Measurements from ENCODE around the gene ARTN. TPM values are rescaled to one million over a fixed set of nuclear protein-coding genes. Genes with fewer than 3 reads are reported as not detected.

ARTN gene
- total and polyA plus RNA-seq, 2 experiments from 2014 or later: 2.1 TPM; not detected in 1

DNA sequence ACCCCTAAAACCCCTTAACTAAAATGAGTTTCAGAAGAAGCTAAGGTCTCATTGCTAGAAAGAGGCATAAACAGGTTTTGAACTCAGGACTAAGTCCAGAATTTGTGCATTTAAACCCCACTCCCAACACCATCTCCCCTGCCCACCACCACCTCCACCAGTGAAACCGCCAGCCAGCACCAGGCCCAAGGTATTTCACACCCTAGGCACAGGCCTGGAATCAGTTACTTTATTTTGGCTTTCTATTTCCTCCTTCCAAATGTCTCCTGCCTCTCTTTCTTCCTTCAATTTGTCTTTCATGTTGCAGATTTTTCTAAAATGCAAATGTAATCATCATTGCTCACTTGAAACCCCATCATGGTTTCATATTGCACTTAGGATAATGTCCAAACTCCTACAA, 11.3 kb downstream of the ARTN start:
- 95% methylated on average over 1 of the region's 1 CpG for WGBS (ENCODE audit: low lambda C conversion rate, missing lambda C conversion rate)
- Histone ChIP-seq H4K20me1 (ENCODE audit: insufficient read depth, poor library complexity, severe bottlenecking) (no peaks in the 10 kb centered on the region), H3K4me3 (no peak overlapping the region)

GRCh38 chr1:43945674-43946235, 12.2 kb downstream of the ARTN start:
- Histone ChIP-seq H3K4me2 (peak overlapping the region; percentile 100), H2AFZ (peak overlapping the region; percentile 69), H3K9me2 (replicated peaks; ENCODE audit: insufficient read depth) (no peaks in the 10 kb centered on the region), H3K4me3 (peak overlapping the region; percentile 22), H3K27me3 (no peaks in the 10 kb centered on the region), H3K4me1 (ENCODE audit: insufficient read depth) (peaks cover 11% of the 10 kb centered on the region), H4K20me1 (ENCODE audit: insufficient read depth, poor library complexity, severe bottlenecking) (no peaks in the 10 kb centered on the region), H3K27ac (peak overlapping the region; percentile 97), H3K79me2 (peaks cover 30% of the 10 kb centered on the region), H3K36me3 (replicated peaks; ENCODE audit: insufficient read depth, low read depth) (no peaks in the 10 kb centered on the region), H3K9me3 (ENCODE audit: low read depth) (no peaks in the 10 kb centered on the region)
- no peak for DNase-seq (ENCODE audit: low spot score)
- 41% methylated on average over 3 of the region's 3 CpGs for WGBS (ENCODE audit: low lambda C conversion rate, missing lambda C conversion rate)
- TF ChIP-seq CTCF (IDR thresholded peaks at IDR 0.05; ENCODE audit: poor library complexity) (no peak), EZH2 (IDR thresholded peaks at IDR 0.05; ENCODE audit: borderline replicate concordance) (no peak), EZH2phosphoT487 (IDR thresholded peaks at IDR 0.05; ENCODE audit: low read depth, severe bottlenecking, unreplicated experiment) (no peak)

More for the DNA sequence above, 11.3 kb downstream of the ARTN start:
- Histone ChIP-seq H3K9me2 (replicated peaks; ENCODE audit: insufficient read depth) (no peaks in the 10 kb centered on the region), H3K36me3 (replicated peaks; ENCODE audit: insufficient read depth, low read depth) (no peaks in the 10 kb centered on the region), H3K4me1 (ENCODE audit: insufficient read depth) (peaks cover 11% of the 10 kb centered on the region), H3K27ac (peak overlapping the region; percentile 97), H3K27me3 (no peaks in the 10 kb centered on the region), H3K4me2 (no peak overlapping the region), H3K9me3 (ENCODE audit: low read depth) (no peaks in the 10 kb centered on the region), H2AFZ (no peak overlapping the region), H3K79me2 (peaks cover 21% of the 10 kb centered on the region)
- TF ChIP-seq CTCF (IDR thresholded peaks at IDR 0.05; ENCODE audit: poor library complexity): no peak
- TF ChIP-seq EZH2phosphoT487 (IDR thresholded peaks at IDR 0.05; ENCODE audit: low read depth, severe bottlenecking, unreplicated experiment): no peak
- no peak for TF ChIP-seq EZH2 (IDR thresholded peaks at IDR 0.05; ENCODE audit: borderline replicate concordance)
- no peak for DNase-seq (ENCODE audit: low spot score)

GRCh38 chr1:43946236-43947060, 12.8 kb downstream of the ARTN start, which contains the start of gene IPO13:
Gene IPO13, plus strand, starts transcription at chr1:43946950. Its CDS starts 651 bp downstream, at chr1:43947601.
- peak; percentile 97 for DNase-seq (ENCODE audit: low spot score)
- H3K79me2 ChIP-seq: peaks cover 33% of the 10 kb centered on the region
- H3K4me3 ChIP-seq: peak within 1 kb of the TSS; percentile 53
- H3K9me2 ChIP-seq (replicated peaks; ENCODE audit: insufficient read depth): no peaks in the 10 kb centered on the region
- TF ChIP-seq CTCF (IDR thresholded peaks at IDR 0.05; ENCODE audit: poor library complexity) (peak; percentile 82), EZH2phosphoT487 (IDR thresholded peaks at IDR 0.05; ENCODE audit: low read depth, severe bottlenecking, unreplicated experiment) (no peak), EZH2 (IDR thresholded peaks at IDR 0.05; ENCODE audit: borderline replicate concordance) (no peak)
- H3K9me3 ChIP-seq (ENCODE audit: low read depth): no peaks in the 10 kb centered on the region
- no peaks in the 10 kb centered on the region for H4K20me1 ChIP-seq (ENCODE audit: insufficient read depth, poor library complexity, severe bottlenecking)
- H3K36me3 ChIP-seq (replicated peaks; ENCODE audit: insufficient read depth, low read depth): no peaks in the 10 kb centered on the region
- H3K27ac ChIP-seq: peak within 1 kb of the TSS; percentile 97
- under 1% methylated on average over 59 of the region's 74 CpGs for WGBS (ENCODE audit: low lambda C conversion rate, missing lambda C conversion rate)
- H3K4me2 ChIP-seq: peak within 1 kb of the TSS; percentile 100
- peaks cover 11% of the 10 kb centered on the region for H3K4me1 ChIP-seq (ENCODE audit: insufficient read depth)
- peak within 1 kb of the TSS; percentile 69 for H2AFZ ChIP-seq
- no peaks in the 10 kb centered on the region for H3K27me3 ChIP-seq
